Astrocyte (in vitro differentiated cells and primary cell): Measurements from ENCODE around the gene CEP128. TPM values are rescaled to one million over a fixed set of nuclear protein-coding genes. Genes with fewer than 3 reads are reported as not detected.

Source experiments
- DNase-seq: peaks from one replicate; pipeline ENCODE4 v3.0.0-alpha.2; 2010; ENCODE audit warnings: low read depth
- FAIRE-seq: peaks from 2 replicates; lab custom pipeline; 2011; peaks lifted over from hg19 to GRCh38; lab: Jason Lieb, UNC
- H2AFZ ChIP-seq: 2 replicates; pipeline ENCODE4 v1.6.0; 2012; ENCODE audit warnings: low read depth, low read length, inconsistent platforms
- H3K27ac ChIP-seq: 2 replicates; pipeline ENCODE4 v1.5.1; 2011; ENCODE audit warnings: low read depth, low read length, inconsistent platforms
- H3K27me3 ChIP-seq: 2 replicates; pipeline ENCODE4 v1.6.0; 2011; ENCODE audit warnings: low read length, inconsistent platforms; ENCODE audit not compliant: insufficient read depth
- H3K36me3 ChIP-seq: 2 replicates; pipeline ENCODE4 v1.5.1; 2011; ENCODE audit warnings: low read length, inconsistent platforms; ENCODE audit not compliant: insufficient read depth
- H3K4me1 ChIP-seq: 2 replicates; pipeline ENCODE4 v1.5.1; 2011; ENCODE audit warnings: low read length, inconsistent platforms; ENCODE audit not compliant: insufficient read depth
- H3K4me2 ChIP-seq: 2 replicates; pipeline ENCODE4 v1.6.0; 2012; ENCODE audit warnings: low read length, inconsistent platforms
- H3K4me3 ChIP-seq: 2 replicates; pipeline ENCODE4 v1.5.1; 2011; ENCODE audit warnings: low read depth, mild to moderate bottlenecking, low read length, inconsistent platforms; ENCODE audit not compliant: insufficient read depth
- H3K79me2 ChIP-seq: 2 replicates; pipeline ENCODE4 v1.6.0; 2012; ENCODE audit warnings: mild to moderate bottlenecking, low read length, inconsistent platforms; ENCODE audit not compliant: insufficient read depth
- H3K9ac ChIP-seq: 2 replicates; pipeline ENCODE4 v1.6.0; 2012; ENCODE audit warnings: mild to moderate bottlenecking, low read length, inconsistent platforms
- H3K9me3 ChIP-seq: 2 replicates; pipeline ENCODE4 v1.5.1; 2012; ENCODE audit warnings: low read depth, mild to moderate bottlenecking, low read length, inconsistent platforms; ENCODE audit not compliant: insufficient read depth
- H4K20me1 ChIP-seq: 2 replicates; pipeline ENCODE4 v1.6.0; 2012; ENCODE audit warnings: low read length, inconsistent platforms; ENCODE audit not compliant: insufficient read depth
- H3K27ac Mint-ChIP-seq: one replicate; pipeline ENCODE4 v1.8.0; 2021; ENCODE audit warnings: mild to moderate bottlenecking, mixed read lengths; ENCODE audit not compliant: unreplicated experiment
- H3K27me3 Mint-ChIP-seq: one replicate; pipeline ENCODE4 v1.8.0; 2021; ENCODE audit warnings: low read depth, mixed read lengths; ENCODE audit not compliant: unreplicated experiment
- H3K36me3 Mint-ChIP-seq: one replicate; pipeline ENCODE4 v1.8.0; 2021; ENCODE audit warnings: low read depth, mixed read lengths; ENCODE audit not compliant: unreplicated experiment
- H3K4me1 Mint-ChIP-seq: one replicate; pipeline ENCODE4 v1.8.0; 2021; ENCODE audit warnings: low read depth, mixed read lengths; ENCODE audit not compliant: unreplicated experiment
- H3K4me3 Mint-ChIP-seq: one replicate; pipeline ENCODE4 v1.8.0; 2021; ENCODE audit warnings: mild to moderate bottlenecking, moderate library complexity, mixed read lengths; ENCODE audit not compliant: unreplicated experiment
- H3K9me3 Mint-ChIP-seq: one replicate; pipeline ENCODE4 v1.8.0; 2021; ENCODE audit warnings: mild to moderate bottlenecking, mixed read lengths; ENCODE audit not compliant: unreplicated experiment
- CTCF ChIP-seq: IDR thresholded peaks from 2 replicates; pipeline ENCODE4 v1.5.1; 2011; ENCODE audit warnings: low read depth, mild to moderate bottlenecking, inconsistent platforms, low read length, moderate library complexity; ENCODE audit not compliant: insufficient read depth
- EZH2 ChIP-seq: IDR thresholded peaks from 2 replicates; pipeline ENCODE4 v1.6.1; 2012; ENCODE audit warnings: mild to moderate bottlenecking, low read length, inconsistent platforms; ENCODE audit not compliant: insufficient read depth
- total RNA-seq: library from RNA; stranded (reverse); gene quantifications from 2 replicates; pipeline ENCODE4 v1.2.1, GENCODE V29; 2021

CEP128 gene
- total RNA-seq, 1 donor from 2014 or later = 6.4 TPM

GRCh38 chr14:80713076-80713850 is 228.3 kb downstream of the CEP128 start:
- no peaks in the 10 kb centered on the region for H3K9me3 ChIP-seq
- H3K27ac Mint-ChIP-seq = no peak overlapping the region
- H3K27me3 ChIP-seq = no peaks in the 10 kb centered on the region
- H3K4me1 Mint-ChIP-seq = no peaks in the 10 kb centered on the region
- no peaks in the 10 kb centered on the region for H3K36me3 Mint-ChIP-seq
- TF ChIP-seq CTCF (no peak), EZH2 (no peak)
- no peak overlapping the region for H2AFZ ChIP-seq
- H3K4me3 Mint-ChIP-seq = no peak overlapping the region
- FAIRE-seq (no peak), DNase-seq (no peak)
- no peak overlapping the region for H3K4me2 ChIP-seq
- H3K9me3 Mint-ChIP-seq = no peaks in the 10 kb centered on the region
- no peaks in the 10 kb centered on the region for H4K20me1 ChIP-seq
- H3K79me2 ChIP-seq = no peaks in the 10 kb centered on the region
- H3K36me3 ChIP-seq = no peaks in the 10 kb centered on the region
- no peak overlapping the region for H3K9ac ChIP-seq
- H3K4me1 ChIP-seq = no peaks in the 10 kb centered on the region
- H3K27me3 Mint-ChIP-seq = no peaks in the 10 kb centered on the region
- H3K27ac ChIP-seq = no peak overlapping the region
- no peak overlapping the region for H3K4me3 ChIP-seq

DNA sequence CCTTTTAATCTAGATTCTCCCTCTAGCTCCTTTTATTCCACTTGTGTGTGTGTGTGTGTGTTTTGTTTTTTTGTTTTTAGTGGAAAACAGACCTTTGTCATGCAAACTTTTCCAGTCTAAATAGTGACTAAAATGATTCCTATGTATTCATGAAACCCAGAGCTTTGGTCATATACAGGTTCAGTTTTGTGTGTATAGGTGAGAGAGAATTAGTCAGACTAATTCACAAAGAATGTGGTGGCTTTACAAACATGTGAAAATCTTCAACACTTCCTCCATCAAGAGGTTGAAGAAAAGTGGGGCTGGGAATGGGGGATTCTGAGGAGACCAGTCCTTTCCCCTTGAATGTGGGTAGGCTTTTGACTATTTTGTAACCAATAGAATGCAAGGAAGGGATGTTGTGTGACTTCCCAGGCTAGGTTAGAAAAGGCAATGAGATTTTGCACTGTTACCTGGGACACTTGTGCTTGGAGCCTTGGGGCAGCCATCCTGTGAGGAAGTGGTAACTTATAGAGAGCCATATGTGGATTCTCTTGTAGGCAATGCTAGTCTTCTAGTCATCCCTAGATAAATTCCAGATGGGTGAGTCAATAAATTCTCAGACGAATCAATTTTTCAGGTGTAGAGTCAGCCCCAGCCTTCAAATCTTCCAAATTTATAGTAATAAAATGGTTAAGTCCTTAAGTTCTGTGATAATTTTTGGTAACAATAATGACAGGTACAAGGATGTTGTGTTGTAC is 236.1 kb downstream of the CEP128 start:
- no peak for FAIRE-seq
- H3K36me3 ChIP-seq = no peaks in the 10 kb centered on the region
- TF ChIP-seq CTCF (no peak), EZH2 (no peak)
- H3K27ac ChIP-seq = no peak overlapping the region
- H3K9ac ChIP-seq = no peak overlapping the region
- Mint-ChIP-seq H3K27ac (no peak overlapping the region), H3K4me3 (no peak overlapping the region), H3K9me3 (peaks cover 1% of the 10 kb centered on the region), H3K27me3 (no peaks in the 10 kb centered on the region), H3K4me1 (peaks cover 6% of the 10 kb centered on the region), H3K36me3 (no peaks in the 10 kb centered on the region)
- DNase-seq = no peak
- H3K4me3 ChIP-seq = no peak overlapping the region
- H2AFZ ChIP-seq = no peak overlapping the region
- H3K4me1 ChIP-seq = no peaks in the 10 kb centered on the region
- H3K27me3 ChIP-seq = no peaks in the 10 kb centered on the region
- no peak overlapping the region for H3K4me2 ChIP-seq
- H3K9me3 ChIP-seq = no peaks in the 10 kb centered on the region
- no peaks in the 10 kb centered on the region for H3K79me2 ChIP-seq
- no peaks in the 10 kb centered on the region for H4K20me1 ChIP-seq

GRCh38 chr14:80700601-80701000 is 240.9 kb downstream of the CEP128 start:
- H4K20me1 ChIP-seq = no peaks in the 10 kb centered on the region
- Mint-ChIP-seq H3K4me3 (no peak overlapping the region), H3K27ac (no peak overlapping the region), H3K36me3 (no peaks in the 10 kb centered on the region), H3K4me1 (peaks cover 6% of the 10 kb centered on the region), H3K9me3 (peaks cover 1% of the 10 kb centered on the region), H3K27me3 (no peaks in the 10 kb centered on the region)
- DNase-seq (no peak), FAIRE-seq (no peak)
- H3K4me3 ChIP-seq = no peak overlapping the region
- H3K27ac ChIP-seq = no peak overlapping the region
- H3K4me2 ChIP-seq = no peak overlapping the region
- H3K79me2 ChIP-seq = no peaks in the 10 kb centered on the region
- TF ChIP-seq EZH2 (no peak), CTCF (no peak)
- H2AFZ ChIP-seq = no peak overlapping the region
- no peaks in the 10 kb centered on the region for H3K27me3 ChIP-seq
- no peaks in the 10 kb centered on the region for H3K4me1 ChIP-seq
- no peak overlapping the region for H3K9ac ChIP-seq
- H3K36me3 ChIP-seq = no peaks in the 10 kb centered on the region
- H3K9me3 ChIP-seq = no peaks in the 10 kb centered on the region
